Bronchial epithelial cell (primary cell): Measurements from ENCODE around the gene PTMA. TPM values are rescaled to one million over a fixed set of nuclear protein-coding genes. Genes with fewer than 3 reads are reported as not detected.

Experiments
- DNase-seq: peaks from one replicate; pipeline ENCODE4 v3.0.0-alpha.2; 2010; ENCODE audit warnings: low read depth
- FAIRE-seq: peaks from 2 replicates; lab custom pipeline; 2011; peaks lifted over from hg19 to GRCh38; lab: Jason Lieb, UNC
- H3K27me3 ChIP-seq: 2 replicates; pipeline ENCODE4 v1.5.1; 2011; ENCODE audit warnings: low read length; ENCODE audit not compliant: control insufficient read depth, insufficient read depth
- H3K36me3 ChIP-seq: 2 replicates; pipeline ENCODE4 v1.5.1; 2011; ENCODE audit warnings: low read length; ENCODE audit not compliant: control insufficient read depth, insufficient read depth
- H3K4me3 ChIP-seq: 2 replicates; pipeline ENCODE4 v1.5.1; 2011; ENCODE audit warnings: mild to moderate bottlenecking, low read depth, low read length, control low read depth
- CTCF ChIP-seq: IDR thresholded peaks from 2 replicates; pipeline ENCODE4 v1.5.1; 2011; ENCODE audit warnings: mild to moderate bottlenecking, moderate library complexity, low read length, control low read depth, inconsistent platforms; ENCODE audit not compliant: insufficient read depth, severe bottlenecking
- total RNA-seq: library from RNA; depleted of rRNA; stranded (reverse); fragments of >200 nt; gene quantifications from 2 replicates; pipeline ENCODE4 v1.2.1, GENCODE V29; 2014

Gene PTMA
- total RNA-seq, 1 donor from 2014 or later: 388 TPM

GRCh38 chr2:231667096-231667427 is 41.3 kb upstream of the PTMA start:
- FAIRE-seq: no peak

GRCh38 chr2:231667496-231667895 is 40.8 kb upstream of the PTMA start:
- FAIRE-seq (no peak), DNase-seq (no peak)
- H3K27me3 ChIP-seq: no peaks in the 10 kb centered on the region
- no peaks in the 10 kb centered on the region for H3K36me3 ChIP-seq
- H3K4me3 ChIP-seq: no peak overlapping the region
- TF ChIP-seq CTCF: no peak

More at GRCh38 chr2:231667096-231667427, 41.3 kb upstream of the PTMA start:
- peak overlapping the region; percentile 33 for H3K4me3 ChIP-seq
- no peak for TF ChIP-seq CTCF
- H3K27me3 ChIP-seq: no peaks in the 10 kb centered on the region
- H3K36me3 ChIP-seq: no peaks in the 10 kb centered on the region
- DNase-seq: no peak

- no peak for DNase-seq
- H3K36me3 ChIP-seq: no peaks in the 10 kb centered on the region
- FAIRE-seq: no peak
- no peak for TF ChIP-seq CTCF
- H3K4me3 ChIP-seq: no peak overlapping the region
- H3K27me3 ChIP-seq: no peaks in the 10 kb centered on the region
Observed at GRCh38 chr2:231668981-231669380, 39.3 kb upstream of the PTMA start.

GRCh38 chr2:231671270-231672050 is 36.9 kb upstream of the PTMA start:
- no peaks in the 10 kb centered on the region for H3K36me3 ChIP-seq
- no peak for FAIRE-seq
- TF ChIP-seq CTCF: no peak
- no peaks in the 10 kb centered on the region for H3K27me3 ChIP-seq
- no peak for DNase-seq
- no peak overlapping the region for H3K4me3 ChIP-seq

- TF ChIP-seq CTCF: peak; percentile 47
- no peak for FAIRE-seq
- no peaks in the 10 kb centered on the region for H3K27me3 ChIP-seq
- peak; percentile 38 for DNase-seq
- H3K36me3 ChIP-seq: no peaks in the 10 kb centered on the region
- peak overlapping the region; percentile 22 for H3K4me3 ChIP-seq
Observed at GRCh38 chr2:231672617-231673347, 35.5 kb upstream of the PTMA start.
